ENCODE data around the gene POLR3A.

POLR3A gene

DNA sequence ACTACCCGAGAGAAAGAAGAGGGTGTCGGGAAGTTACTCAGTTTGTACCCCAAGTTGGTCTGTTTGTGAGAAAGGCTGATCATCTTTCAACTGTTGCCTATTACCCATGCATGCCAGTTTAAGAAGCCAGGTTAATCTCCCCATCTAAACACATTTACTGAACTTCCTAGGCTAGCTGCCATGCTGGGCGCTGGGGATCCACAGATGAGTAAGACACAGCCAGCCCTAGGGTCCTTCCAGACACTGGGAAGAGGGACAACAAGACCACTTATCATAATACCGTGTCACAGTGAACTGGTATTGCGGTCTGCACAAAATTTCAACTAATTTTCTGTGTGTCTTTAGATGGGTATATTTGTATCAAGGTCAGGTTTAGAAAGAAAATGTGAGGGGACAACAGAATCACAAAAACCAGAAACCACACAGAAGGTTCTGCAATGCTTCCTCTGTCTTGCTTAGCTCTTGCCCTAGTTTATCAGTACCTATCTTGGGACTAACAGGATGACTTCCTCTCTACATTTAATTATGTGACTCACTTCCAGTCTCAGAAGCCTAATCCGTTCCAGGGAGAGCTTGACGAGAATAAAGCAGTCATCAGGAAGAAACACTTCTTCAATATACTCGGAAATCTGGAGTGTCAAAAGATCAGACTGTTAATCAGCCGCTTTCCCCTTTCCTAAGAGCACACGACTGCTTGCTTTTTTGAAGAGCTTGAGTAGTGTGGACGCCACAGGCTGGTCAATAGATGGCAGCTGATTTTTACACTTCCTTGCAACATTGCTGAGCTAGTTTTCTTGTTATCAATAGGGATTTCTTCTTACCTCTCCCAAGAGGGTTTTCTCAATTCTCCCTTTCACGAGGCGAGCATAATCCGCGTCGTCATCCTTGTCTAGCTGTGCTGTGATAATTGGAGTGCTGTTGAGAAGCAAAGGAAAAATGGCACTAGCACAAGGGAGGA lies 45.7 kb downstream of the POLR3A start:
- no peak for DNase-seq (ENCODE audit: extremely low read depth in 1 of 2, low read depth in 1 of 2)

DNA sequence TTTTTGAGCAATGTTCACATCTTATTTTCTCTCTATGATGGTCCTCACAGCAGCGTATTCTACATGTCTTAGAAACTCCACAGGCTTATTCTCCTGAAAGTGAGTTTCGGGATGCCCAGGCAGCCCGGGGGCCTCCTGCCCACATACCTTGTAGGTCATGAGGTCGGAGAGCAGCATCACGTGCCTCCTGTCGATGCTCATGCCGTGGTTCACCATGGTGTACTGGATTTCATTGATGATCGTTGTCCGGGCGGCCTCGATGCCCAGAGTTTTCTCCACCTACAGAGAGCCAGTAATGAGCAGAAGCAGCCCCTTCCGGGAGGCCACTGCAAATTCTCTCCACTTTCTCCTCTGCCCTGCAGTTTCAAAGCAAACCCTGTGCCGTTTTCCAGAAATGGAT lies 48.0 kb downstream of the POLR3A start:
- DNase-seq (ENCODE audit: extremely low read depth in 1 of 2, low read depth in 1 of 2), result no peak

DNA sequence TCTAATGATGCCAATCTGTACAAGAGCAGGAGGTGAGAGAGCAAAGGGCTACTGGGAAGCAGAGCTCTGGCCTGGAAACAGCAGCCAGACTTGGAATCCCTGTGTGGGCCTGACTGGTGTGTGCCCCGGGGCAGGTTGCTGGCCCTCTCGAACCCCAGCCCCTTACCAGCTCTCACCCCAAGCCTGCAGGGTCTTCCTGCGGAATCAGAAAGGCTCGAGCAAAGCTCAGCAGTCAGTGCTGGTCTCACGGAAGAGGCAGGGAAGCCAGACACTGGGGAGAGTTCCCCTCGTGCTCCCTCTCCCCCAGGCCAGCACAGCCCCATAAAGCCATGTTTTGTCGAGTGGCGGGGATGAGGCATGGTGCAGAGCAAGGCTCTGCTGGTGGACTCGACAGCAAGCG lies 50.1 kb downstream of the POLR3A start:
- no peak for DNase-seq (ENCODE audit: extremely low read depth in 1 of 2, low read depth in 1 of 2)

DNA sequence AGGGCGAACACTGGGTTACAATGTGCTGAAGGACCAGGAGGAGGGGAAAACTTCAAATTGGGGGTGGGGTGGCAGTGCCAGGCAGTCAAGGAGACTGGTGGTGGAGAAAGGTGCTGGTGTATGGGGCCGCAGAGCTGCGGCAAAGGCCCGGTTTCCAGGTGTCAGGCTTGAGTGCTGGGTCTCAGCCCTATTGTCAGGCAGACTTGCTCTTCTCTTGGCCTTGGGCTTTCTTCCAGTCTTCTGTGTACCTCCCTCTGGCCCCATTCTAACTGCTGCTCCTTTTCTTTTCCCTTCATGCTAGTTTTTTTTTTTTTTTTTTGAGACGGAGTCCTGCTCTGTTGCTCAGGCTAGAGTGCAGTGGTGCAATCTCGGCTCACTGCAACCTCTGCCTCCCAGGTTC lies 51.0 kb downstream of the POLR3A start:
- DNase-seq (ENCODE audit: extremely low read depth in 1 of 2, low read depth in 1 of 2), result no peak

DNA sequence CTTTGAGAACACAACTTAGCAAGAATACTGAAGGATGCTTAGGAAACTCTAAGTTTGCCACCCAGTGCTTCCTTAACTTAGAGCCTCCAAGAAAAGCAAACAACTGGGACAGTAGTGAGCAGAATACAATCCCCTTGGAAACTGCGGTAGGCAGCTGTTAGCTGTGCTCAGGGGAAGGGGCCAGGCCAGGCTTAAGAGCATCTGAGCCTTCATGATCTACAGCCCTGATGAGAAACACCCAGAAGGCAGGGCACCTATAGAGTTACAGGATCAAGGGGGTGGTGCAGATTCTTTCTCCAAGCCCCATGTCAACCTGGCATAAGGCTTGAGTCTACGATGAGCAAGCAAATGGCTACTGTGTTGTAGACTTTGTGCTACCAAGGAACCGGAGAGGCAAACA lies 51.4 kb downstream of the POLR3A start:
- no peak for DNase-seq (ENCODE audit: extremely low read depth in 1 of 2, low read depth in 1 of 2)

DNA sequence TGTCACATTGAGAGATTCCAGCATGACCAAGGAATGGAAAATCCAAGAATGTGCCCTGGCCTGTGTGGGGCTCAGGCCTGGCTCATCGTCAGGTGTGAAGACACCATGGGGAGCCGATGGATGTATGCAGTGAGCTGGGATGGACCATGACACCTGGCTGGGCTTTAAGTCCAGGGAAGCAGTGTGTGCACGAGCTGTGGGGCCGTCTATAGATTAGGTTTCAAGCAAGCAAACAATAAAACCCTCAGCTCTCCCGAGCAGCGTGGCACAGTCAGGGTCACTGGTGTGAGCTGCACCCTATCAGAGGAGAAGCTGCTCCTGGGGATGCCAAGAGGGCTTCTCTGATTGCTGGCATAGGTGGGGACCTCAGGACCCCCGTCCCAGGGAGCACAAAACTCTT lies 52.3 kb downstream of the POLR3A start:
- DNase-seq (ENCODE audit: extremely low read depth in 1 of 2, low read depth in 1 of 2), result no peak

DNA sequence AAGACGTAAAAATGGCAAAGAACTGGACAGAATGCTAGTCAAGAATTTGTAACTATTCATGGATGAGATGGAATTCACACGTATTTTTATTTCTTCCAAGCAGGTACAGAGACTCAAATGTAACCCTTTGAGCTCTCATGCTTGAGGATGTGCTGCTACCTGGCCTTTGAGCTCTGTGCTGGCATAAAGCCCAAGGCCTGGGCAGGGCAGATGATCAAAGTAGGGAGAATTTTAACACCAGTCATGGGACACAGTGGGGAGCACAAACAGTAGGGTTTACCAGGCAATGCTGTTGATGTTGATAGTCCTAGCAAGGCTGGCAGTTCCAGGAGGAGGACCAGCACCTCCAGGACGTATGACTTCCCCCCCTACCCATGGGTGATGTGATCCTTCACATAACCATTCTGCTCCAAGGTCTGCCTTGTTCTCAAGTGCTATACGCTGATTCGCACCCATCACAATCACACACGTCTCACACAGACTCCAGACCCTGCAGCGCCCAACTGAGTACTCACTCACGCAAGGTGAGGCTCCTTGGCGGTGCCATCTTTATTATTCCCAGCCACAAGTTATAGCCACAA lies 54.1 kb downstream of the POLR3A start:
- DNase-seq (ENCODE audit: extremely low read depth in 1 of 2, low read depth in 1 of 2), result no peak

DNA sequence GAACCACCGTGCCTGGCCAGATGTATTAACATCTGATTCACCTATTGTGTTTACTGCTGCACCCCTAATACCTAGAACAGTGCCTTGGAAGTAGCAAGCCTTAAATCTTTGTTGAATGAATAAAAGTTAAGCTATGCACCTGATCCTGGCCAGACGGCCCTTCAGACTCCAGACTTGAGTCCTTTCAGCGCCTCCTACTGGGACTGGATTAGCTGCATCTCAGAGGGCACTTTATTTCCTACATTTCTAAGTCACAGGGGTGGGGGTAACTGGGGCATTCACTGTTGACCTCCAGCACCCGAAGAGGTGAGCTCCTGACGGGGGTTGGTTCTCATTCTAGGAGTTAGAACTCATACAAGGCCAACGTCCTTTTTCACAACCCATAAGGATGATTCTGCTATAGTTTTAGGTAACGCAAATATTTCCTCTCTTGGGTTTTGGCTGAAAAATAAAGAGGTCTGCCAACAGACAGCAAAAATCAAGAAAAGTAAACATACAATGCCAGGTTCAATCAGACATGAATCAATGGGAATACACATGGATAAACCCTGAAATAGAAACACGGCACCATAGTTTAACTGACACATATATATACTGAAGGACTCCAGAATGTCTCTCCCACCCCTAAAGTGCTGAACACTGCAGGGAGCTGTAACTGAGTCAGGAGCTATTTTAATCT lies 54.8 kb downstream of the POLR3A start:
- DNase-seq (ENCODE audit: extremely low read depth in 1 of 2, low read depth in 1 of 2), result no peak

DNA sequence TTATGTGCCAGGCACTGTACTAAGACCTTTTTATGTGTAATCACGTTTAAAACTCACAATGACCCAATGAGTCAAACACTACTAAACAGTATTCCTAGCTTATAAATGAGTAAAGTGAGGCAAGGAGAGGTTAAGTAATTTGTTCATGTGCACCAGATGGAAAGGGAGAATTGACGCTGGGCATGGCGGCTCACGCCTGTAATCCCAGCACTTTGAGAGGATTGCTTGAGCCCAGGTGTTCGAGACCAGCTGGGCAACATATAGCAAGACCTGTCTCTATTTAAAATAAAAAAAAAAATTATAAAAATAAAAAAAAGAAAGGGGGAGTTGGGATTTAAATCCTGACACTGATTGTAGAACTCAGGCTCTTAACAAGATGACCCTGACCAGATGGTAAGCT lies 56.0 kb downstream of the POLR3A start:
- DNase-seq (ENCODE audit: extremely low read depth in 1 of 2, low read depth in 1 of 2), result no peak

DNA sequence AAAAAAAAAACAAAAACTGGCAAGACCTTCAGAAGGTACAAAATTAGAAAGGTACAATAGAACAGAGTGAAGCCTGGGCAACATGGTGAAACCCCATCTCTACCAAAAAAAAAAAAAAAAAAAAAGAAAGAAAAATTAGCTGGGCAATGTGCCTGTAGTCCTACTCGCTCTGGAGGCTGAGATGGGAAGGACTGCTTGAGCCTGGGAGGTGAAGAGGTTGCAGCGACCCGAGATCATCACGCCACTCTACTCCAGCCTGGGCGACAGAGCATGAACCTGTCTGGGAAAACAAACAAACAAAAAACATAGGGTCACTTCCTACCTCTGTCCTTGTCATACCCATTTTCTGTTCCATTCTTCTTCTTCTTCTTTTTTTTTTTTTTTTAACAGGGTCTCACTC lies 57.2 kb downstream of the POLR3A start:
- DNase-seq (ENCODE audit: extremely low read depth in 1 of 2, low read depth in 1 of 2), result no peak

DNA sequence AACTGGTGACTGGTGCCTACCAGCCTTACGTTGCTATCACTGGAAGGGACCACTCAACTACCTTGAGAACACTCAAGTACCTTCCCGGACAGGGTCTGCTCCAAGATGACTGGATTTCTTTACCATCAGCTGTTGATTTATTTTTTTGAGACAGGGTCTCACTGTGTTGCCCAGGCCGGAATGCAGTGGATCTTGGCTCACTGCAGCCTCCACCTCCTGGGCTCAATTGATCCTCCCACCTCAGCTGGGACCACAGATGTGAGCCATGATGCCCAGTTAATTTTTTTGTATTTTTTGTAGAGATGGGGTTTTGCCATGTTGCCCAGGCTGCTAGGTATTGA lies 57.5 kb downstream of the POLR3A start:
- DNase-seq (ENCODE audit: extremely low read depth in 1 of 2, low read depth in 1 of 2), result no peak

DNA sequence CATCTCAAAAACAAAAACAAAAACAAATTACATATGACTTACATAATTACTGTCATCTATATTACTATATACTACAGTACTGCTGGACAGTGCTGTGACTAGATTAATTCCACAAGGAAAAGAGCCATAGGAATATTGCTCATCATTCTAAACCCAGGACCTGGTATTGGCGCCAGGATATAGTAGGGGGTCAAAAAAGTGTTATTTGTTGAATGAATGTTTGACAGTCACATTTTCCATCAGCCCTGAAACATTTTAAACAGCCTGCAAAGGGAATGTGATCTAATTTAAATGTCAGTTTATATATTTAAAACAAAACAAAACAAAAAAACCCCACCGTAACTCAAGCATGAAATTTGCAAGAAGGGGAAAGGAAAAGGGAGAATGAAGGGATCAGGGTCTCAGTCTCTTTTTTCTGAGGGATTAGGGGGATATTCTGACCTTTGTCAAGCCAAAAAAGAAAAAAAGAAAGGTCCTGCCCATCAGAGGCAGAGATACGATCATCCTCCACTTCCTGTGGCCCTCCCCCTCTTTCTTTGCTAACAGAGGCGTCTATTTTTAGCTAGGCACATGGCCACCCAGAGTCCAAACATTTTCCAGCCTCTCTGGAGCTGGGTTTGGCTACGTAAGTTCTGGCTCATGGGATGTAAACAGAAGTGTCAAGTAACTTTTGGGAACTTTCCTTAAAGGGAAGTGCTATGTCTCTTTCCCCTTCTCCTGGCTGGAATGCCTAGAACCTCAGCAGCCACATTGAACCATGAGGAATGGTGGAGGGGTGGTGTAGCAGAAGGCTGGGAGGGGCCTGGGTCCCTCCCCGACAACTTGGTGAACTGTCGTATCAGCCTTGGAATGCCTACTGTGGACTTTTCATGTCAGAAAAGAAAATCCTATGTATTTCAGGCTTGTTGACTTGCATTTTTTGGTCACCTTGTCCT lies 58.2 kb downstream of the POLR3A start:
- no peak for DNase-seq (ENCODE audit: extremely low read depth in 1 of 2, low read depth in 1 of 2)

DNA sequence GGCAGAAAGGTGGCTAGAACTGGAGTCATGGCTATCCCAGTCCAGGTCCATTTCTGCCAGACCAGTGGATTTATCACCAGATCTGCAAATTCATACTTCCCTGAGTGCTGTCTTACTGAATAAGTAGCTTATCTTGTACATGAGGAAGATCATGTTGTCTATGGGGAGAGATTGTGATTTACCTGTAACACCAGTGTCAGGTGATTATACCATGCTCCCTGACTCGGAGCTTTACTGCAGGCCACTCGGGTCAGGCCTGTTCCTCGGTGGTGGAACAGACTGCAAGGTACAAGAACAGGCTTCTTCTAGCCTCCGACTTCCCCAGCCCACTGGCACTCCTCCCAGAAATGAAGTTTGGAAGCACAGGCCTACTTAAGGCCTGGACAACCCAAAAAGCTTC lies 60.2 kb downstream of the POLR3A start:
- no peak for DNase-seq (ENCODE audit: extremely low read depth in 1 of 2, low read depth in 1 of 2)

DNA sequence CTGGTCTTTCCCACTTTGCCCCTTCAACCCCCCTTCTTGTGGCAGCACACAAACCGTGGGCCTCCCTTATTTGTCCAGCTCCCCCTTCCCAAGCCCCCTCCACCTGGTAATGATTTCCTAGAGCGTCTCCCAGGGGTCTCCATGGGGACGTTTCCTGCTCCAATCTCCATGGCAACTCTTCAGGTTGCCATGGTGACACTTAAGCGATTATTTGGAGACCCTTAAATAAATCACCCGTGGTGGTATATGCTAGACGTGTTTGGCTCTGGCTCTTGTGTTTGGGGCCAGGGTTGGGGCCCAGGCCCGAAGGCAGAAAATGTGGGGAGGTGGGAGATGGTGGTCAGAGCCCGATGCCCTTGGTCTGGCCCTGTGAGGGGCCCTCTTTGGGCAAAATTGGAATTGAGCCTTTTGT lies 61.7 kb downstream of the POLR3A start:
- DNase-seq (ENCODE audit: extremely low read depth in 1 of 2, low read depth in 1 of 2), result no peak

DNA sequence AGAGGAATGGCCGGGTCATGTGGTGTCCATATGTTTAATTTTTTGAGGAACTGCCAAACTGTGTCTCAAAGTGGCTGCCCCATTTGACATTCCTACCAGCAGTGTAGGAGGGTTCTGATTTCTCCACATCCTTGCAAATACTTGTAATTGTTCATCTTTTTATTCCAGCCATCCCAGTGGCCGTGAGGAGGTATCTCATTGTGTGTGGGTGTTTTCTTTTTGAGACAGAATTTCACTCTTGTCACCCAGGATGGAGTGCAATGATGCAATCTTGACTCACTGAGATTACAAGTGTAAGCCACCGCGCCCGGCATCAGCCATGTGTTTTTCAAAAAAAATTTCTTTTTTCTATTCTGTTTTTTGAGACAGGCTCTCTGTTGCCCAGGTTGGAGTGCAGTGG lies 64.0 kb downstream of the POLR3A start:
- no peak for DNase-seq (ENCODE audit: extremely low read depth in 1 of 2, low read depth in 1 of 2)

DNA sequence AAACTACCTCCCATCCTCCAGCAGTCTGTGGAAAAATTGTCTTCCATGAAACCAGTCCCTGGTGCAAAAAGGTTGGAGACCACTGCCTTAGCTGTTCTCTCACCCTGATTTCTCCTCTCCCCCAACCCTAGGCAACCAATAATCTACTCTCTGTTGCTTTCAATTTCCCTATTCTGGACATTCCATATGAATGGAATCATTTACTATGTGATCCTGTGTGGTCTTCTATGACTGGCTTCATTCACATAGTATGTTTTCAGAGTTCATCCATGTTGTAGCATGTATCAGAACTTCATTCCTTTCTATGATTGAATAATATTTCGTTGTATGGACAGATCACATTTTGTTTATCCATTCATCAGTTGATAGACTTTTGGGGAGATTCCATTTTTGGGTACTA lies 64.5 kb downstream of the POLR3A start:
- DNase-seq (ENCODE audit: extremely low read depth in 1 of 2, low read depth in 1 of 2), result no peak

DNA sequence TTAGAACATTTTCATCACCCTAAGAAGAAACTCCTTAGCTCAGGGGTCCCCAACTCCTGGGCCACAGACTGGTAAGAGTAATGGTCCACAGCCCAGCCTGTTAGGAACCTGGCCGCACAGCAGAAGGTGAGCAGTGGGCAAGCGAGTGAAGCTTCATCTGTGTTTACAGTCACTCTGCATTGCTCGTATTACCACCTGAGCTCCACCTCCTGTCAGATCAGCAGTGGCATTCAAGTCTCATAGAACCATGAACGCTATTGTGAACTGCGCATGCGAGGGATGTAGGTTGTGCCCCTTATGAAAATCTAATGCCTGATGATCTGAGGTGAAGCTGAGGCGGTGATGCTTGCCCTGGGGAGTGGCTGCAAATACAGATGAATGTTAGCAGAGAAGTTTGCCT lies 65.4 kb downstream of the POLR3A start:
- no peak for DNase-seq (ENCODE audit: extremely low read depth in 1 of 2, low read depth in 1 of 2)

DNA sequence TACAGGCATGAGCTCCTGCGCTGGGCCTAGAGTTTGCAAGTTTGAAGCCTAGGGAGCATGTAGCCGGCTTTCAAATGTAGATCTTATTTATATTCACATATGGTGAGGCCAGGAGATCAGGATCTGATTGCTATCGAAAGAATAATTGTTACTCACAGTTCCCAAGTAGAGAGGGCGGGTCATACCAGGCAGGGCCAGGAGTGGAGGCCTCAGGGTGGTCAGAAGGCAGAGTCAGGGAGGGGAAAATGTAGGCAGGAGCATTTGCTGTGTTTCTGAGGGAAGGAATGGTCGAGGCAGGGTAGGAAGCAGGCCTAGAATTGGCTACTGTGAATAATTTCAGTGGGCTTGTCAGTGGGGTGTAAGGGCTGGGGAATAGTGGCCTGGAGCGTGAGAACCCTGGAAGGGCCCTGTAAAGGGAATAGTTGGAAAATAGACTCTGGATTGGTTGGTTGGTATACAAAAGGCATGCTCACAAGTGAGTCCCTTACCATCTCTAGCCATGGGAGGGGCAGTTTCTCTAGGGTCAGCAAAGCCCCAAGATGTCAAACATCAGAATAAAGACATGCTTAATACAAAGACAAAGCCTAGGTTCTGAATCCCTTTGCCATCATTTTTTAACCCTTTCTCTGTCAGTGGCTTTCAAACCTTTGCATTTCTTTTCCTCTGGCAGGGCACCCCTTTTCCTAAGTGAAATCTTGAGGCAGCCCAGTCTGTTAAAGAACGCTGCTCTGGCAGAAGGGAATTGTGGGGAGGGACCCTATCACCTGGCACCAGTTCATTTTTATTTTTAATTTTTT lies 66.8 kb downstream of the POLR3A start:
- no peak for DNase-seq (ENCODE audit: extremely low read depth in 1 of 2, low read depth in 1 of 2)

DNA sequence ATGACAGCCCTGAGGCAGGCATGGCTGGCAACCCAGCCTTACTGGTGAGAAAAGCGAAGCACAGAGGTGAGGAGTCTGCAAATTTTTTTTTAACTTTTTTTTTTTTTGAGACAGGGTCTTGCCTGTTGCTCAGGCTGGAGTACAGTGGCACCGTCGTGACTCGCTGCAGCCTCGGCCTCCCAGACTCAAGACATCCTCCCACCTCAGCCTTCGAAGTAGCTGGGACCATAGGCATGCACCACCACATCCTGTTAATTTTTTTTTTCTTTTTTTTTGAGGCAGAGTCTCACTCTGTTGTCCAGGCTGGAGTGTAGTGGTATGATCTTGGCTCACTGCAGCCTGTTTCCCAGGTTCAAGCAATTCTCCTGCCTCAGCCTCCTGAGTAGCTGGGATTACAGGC lies 67.6 kb downstream of the POLR3A start:
- no peak for DNase-seq (ENCODE audit: extremely low read depth in 1 of 2, low read depth in 1 of 2)

DNA sequence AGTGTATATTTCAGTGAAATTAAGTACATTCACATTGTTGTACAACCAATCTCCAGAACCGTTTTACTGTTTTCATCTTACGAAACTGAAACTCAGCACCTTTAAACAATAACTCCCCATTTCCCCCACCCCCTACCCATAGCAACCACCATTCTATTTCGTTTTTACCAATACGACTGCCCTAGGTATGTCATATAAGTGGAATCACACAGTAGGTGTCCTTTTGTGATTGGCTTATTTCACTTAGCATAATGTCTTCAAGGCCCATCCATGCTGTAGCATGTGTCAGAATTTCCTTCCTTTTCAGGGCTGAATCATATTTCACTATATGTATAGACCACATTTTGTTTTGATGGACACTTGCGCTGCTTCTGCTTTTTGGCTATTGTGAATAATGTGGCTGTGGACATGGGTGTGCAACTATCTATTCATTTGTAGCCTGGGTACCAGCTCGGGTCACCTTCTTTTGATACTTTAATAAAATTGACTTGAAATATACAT lies 68.4 kb downstream of the POLR3A start:
- DNase-seq (ENCODE audit: extremely low read depth in 1 of 2, low read depth in 1 of 2), result no peak

Measured in stimulated activated CD8-positive, alpha-beta memory T cell treated with anti-CD3 and anti-CD28 coated beads, Interleukin-7, amount 100 ng/mL, for 48 hours (primary cell).